Epidermal melanocyte (primary cell): ENCODE data around the gene FPR1.
A peak's percentile ranks its signal among the peaks of the same experiment; 100 is the strongest.
"Not testable (repeated sequence)": the region's sequence is repeated elsewhere in the genome, so short reads cannot be mapped to it uniquely, and the experiment has no call there.

Source experiments
- DNase-seq: peaks from one replicate; pipeline ENCODE4 v3.0.0; 2011; ENCODE audit warnings: low spot score; ENCODE audit not compliant: insufficient read length

Gene FPR1

DNA sequence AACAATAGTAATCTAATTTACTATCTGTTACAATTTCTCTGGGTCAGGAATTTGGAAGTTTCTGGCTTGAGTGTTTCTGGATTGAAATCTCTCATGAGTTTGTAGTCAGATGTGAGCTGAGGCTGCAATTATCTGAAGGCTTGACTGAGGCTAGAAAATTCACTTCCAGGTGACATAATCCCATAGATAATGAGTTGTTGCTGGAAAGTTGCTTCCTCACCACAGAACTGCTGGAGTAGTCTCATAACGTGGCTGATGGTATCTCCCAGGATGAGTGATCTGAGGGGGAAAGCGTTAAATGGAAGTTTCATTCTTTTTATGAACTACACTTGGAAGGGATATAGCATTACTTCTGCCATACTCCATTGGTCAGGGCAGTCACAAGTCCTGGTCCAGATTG, 28.0 kb upstream of the FPR1 start:
- DNase-seq, result no peak

DNA sequence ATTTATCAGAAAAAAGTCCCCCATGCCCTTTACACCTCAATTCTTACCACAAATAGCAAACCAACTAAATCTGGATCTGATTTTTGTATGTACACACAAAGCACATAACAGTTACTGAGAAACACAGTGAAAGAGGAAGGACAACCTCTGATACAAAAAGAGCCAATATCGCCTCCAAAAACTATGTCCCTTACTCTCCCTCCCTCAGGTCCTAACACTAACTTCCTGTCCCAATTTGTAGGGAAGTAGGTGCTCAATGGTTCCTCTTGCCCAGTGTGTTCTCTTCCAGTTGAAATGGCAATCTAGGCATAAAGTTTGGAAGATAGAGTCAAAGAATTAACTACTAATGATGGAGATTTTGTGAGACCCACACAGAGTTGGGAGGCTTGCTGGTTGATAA, 27.5 kb upstream of the FPR1 start:
- no peak for DNase-seq

DNA sequence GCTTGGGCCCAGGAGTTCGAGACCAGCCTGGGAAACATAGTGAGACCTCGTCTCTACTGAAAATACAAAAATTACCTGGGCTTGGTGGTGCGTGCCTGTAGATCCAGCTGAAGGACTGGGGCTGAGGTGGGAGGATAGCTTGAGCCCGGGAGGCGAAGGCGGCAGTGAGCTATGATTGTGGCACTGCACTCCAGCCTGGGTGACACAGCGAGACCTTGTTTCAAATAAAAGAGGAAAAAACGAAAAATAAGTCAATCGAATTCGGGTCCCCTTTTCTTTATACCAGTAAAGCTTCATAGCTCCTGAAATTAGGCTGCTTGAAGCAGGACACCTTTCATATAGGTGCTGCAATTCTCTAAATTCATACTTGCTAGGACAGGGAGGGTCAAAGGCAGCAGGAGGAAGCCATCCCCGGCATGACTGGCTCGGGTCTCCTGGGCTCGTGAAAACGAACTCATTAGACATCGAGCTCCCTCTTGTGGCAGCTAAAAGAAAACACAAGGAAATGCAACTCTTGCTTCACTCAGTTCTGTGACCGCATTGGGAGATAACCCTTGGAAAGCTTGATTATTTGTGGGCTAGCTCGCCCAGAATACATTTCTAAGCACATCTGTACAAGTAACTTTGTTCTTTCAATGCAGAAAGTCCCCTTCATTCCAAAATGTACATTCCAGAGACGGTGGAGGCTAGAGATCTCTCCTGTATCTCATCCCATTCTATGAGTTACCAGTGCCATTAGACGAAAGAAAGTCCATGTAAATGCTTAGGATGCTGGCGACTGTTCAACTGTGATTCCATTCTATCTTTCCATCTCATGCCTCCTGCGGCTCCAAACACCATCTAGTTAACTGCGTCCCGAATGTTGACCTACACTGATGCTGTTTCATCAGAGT, 26.1 kb upstream of the FPR1 start:
- DNase-seq, result peak; percentile 37

DNA sequence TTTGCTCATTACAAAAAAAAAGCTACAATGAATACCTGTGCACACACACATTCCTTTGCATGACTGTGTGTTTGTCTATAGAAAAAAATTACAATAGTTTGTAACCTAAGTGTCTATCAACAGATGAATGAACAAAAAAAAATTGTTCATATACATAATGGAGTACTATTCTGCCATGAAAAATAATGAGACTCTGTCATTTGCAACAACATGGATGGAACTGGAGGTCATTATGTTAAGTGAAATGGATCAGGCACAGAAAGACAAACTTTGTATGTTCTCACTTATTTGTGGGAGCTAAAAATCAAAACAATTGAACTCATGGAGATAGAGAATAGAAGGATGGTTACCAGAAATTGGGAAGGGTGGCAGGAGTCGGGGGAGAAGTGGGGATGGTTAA, 24.9 kb upstream of the FPR1 start:
- DNase-seq, result not testable (repeated sequence)

DNA sequence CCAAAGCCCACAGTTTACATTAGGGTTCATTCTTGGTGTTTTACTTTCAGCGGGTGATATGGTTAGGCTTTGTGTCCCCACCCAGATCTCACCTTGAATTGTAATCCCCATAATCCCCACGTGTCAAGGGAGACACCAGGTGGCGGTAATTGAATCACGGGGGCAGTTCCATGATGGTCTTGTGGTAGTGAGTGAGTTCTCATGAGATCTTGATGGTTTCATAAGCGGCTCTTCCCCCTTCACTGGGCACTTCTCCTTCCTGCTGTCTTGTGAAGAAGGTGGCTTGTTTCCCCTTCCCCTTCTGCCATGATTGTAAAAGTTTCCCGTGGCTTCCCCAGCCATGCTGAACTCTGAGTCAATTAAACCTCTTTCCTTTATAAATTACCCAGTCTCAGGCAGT, 21.3 kb upstream of the FPR1 start:
- DNase-seq, result no peak

DNA sequence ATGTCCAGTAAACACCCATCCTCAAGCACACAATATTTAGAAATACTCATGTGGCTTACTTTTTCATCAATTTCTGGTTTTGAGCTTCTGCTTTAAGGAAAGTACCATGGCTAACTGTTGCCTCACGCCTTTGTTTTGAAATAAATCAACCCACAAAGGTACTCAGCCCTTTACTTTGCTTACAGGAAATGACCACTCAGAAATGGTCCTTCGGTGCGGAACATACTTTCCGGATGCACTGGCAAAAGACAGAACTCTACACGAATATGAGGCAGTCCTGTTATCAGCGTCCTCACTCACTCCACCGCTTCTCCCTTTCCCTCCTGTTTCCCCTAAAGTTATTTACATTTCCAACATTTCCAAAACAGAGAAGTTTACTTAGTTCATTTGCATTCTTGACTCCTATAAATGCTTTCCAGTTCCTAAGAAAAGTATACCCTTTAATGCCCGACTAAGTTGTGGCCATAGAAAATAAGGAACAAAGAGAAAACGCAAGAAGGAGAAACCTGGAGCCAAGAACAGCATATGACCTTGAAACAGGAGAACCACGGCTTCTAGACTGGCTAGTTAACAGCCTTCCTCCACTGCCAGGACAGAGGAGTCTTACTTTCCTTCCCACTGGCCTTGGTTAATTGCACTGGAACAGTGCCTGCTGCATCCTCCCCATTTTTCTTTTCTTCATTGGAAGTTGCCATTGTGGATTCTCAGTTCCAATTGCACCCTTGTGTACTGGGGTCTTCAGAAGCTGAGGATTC, 19.9 kb upstream of the FPR1 start:
- DNase-seq, result no peak

DNA sequence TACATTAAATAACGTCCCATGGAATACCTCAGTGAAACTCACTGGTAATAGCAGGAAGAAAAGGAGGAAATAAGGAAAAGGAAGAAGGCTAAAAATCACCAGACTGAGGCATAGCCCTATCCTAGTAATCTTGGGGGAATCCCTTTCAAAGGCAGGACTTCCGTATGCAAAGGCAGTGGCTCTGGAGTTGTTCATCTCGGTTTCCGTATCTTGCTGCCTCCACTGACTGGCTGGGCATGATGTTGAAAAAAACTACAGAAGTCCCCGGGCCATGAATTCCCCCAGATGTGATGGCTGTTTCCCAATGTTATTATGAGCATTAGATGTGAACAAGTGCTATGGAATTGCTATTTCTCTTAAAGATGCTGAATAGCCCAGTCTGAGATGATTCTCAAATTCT, 14.8 kb upstream of the FPR1 start:
- no peak for DNase-seq

DNA sequence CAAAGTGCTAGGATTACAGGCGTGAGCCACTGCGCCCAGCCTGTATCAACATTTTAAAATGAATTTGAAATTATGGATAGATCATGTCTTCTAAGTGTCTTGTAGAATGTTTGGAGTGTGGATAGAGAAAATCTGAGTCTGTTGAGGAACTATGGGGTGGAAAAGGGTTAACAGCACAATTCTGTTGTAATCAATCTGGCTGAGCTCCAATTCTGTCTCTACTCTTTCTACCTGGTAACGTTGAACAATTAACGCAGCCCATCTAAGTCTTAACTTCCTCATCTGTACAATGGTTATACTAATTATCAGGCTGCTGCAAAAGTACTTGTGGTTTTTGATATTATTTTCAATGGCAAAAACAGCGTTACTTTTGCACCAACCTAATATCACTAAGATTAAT, 13.4 kb upstream of the FPR1 start:
- no peak for DNase-seq

DNA sequence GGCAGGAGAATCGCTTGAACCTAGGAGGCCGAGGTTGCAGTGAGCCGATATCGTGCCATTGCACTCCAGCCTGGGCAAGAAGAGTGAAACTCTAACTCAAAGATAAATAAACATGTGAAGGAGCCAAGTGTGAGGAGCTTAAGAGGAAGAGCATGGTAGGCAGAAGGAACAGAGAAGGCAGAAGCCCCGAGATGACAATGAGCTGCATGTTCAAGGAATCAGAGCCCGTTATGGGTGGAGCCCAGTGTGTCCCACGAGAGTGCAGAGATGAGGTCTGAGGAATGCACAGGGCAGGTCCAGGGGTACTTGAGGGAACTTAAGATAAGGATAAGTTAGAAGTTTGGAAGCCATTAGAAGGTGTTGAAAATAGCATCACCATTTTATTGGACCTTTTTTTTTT, 10.0 kb upstream of the FPR1 start:
- no peak for DNase-seq

DNA sequence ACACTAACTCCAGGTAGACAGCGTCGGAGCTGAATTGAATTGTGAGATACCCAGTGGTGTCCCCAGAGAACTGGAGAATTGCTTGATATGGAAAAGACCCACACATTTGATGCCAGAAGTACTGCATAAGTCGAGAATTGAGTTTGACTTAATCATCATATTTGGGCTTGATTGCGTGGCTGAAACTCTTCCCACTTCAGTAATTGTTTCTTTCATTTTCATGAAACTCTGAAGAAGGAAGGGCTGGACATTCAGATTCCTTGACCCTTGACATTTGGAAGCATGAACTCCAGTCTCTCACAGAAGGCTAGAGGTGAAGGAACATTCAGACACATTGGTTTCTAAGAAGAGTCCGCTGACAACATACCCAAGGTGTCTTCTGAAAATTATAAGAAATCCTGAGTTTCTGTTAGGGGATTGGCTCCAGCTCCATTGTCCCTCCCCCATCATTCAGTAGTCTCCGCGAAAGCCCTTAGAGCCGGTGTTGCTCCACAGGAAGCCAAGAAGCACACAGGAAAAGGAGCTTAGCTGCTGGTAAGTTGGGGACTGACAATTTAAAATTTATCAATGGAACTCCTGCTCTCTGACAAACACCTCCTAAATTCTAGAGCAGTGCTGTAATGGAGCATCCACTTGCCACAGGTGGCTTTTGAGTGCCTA, 9.1 kb upstream of the FPR1 start, which contains the start of gene FPR2:
Gene FPR2 (plus strand): TSS at position 484 of the 660 bp plus-strand sequence. CDS start 7,479 bp downstream, outside the sequence.
- DNase-seq, result no peak

DNA sequence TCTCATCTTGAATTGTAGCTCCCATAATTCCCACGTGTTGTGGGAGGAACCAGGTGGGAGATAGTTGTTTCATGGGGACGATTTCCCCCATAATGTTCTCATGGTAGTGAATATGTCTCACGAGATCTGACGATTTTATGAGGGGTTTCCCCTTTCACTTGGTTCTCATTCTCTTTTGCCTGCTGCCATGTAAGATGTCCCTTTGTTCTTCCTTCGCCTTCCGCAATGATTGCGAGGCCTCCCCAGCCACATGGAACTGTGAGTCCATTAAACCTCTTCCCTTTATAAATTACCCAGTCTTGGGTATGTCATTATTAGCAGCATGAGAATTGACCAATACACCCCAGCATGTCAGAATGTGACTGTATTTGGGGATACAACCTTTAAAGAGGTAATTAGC, 3.9 kb upstream of the FPR1 start:
- no peak for DNase-seq

DNA sequence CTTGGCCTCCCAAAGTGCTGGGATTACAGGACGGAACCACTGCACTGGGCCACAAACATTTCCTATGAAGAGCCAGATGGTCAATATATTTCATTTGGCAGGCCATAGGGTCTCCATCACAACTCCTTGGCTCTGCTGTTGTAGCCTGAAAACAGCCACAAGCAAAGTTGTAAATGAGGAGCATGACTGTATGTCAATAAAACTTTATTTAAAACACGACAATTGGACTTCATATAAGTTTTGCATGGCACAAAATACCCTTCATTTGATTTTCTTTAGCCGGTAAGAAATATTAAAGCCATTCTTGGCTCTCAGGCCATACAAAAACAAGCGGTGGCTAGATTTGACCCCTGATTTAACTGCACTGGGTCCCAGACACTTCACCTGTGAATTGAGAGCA, 3.1 kb upstream of the FPR1 start:
- no peak for DNase-seq

DNA sequence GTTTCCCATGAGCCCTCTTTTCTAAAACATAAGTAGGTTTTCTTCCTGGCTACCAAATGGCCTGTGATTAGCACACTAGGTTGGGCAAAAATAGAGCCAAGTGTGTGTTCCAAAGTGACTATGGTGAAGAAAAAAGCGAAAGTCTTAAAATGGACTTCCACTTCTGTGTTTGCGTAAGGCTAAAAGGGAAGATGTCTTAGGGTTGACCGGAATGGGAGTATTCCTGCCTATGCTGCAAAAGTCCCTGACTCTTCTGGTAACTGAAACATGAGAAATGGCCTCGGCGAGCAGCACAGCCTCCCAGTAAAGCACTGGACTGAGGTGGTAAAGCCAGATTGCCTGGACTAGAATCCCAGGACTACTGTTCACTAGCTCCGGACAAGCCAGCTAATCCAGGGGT, 2.4 kb upstream of the FPR1 start:
- DNase-seq, result no peak

DNA sequence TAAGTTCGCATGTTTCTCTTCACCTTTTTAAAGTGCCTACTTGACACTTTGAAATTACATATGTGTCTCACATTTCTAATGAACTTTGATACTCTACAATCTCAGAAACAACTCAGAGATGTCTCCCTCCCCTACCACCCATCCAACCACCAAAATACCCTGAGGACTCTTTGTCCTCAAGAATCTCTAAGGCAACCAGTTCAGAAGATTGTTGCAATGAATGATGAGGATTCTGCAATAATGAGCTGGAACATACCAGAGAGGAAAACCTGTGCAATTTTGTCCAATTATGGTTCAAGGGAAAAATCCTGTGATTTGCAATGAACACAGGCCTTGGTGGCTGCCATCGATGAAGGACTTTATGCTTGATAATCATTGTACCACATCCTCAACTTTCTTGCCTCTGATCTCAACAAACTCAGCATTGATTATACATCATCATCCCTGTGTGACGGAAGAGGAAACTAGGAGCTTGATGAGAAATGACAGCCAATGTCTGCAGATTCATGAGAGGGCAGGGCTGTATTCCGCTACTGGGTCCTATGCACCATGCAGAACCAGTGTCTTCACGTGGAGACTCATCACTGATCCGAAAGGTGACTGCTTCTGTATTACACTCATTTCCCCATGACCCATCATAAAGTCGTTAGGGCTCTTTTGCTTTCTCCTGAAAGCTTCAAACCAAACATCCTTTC, 1.1 kb downstream of the FPR1 start:
- DNase-seq, result no peak

DNA sequence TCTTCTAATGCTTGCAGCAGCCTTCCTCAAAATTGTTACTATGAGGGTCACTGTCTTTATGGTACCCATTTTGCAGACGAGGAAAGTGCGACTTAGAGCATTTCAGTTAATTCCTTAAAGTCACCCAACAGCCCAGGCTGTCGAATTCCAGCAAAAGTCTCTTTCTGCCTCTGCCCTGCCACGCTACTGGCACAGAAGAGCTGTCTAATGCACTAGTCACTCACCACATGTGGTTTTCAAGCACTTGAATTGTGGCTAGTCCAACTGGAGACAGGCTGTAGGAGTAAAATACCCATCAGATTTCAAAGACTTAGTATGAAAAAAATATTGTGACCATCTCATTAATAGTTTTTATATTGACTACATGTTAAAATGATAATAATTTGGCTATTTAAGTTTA, 1.7 kb downstream of the FPR1 start:
- no peak for DNase-seq

DNA sequence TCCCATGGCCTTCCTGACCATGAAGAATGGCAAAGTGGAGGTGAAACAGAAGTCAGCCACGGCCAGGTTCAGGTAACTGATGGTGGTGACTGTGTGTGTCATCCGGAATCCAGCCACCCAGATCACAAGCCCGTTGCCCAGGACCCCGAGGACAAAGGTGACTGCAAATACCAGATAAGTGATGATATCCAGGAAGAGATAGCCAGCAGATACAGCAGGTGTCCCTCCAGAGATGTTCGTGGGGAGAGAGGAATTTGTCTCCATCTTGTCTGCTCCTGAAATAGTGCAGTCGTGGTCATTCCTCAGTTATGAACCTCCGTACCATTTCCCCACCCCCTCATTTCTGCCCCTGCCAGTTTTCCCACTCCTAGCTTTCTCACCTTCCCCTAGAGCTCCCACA, 4.9 kb downstream of the FPR1 start:
- DNase-seq, result no peak

DNA sequence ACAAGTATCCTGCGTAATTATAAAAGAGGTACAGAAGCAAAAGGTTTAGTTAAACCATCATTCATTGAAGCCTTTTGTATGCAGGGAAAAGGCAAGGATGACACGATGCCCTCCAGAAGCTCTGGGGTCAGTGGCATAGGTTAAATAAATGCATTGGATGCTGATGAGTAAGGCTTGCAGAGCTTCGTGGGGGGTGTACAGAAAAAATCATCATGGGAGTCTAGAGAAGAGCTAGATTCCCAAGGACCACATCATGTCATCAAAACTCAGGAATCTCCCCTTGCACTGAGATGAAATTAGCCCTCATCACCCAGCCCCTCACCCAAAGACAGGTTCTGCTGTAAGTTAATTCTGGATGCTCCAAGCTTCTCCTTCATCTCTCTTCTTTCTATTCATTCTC, 8.3 kb downstream of the FPR1 start:
- no peak for DNase-seq

DNA sequence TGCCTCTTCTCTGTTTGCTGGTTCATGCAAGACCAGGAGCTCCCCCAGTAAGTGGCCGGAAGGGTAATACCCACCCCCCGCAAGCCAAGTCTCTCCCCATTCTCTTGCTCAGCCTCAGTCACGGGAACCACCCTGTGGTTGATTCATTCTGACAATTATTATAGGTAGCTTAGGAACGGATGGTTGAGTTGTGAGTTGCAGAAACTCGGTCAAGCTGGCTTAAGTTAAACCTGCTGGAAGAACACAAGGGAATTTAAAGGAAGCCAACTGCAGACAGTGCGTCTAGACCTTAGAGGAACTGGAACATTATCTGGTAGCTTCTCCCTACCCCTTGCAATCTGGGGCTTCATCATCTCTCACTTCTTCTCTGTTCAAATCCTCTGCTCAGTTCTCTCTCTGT, 8.9 kb downstream of the FPR1 start:
- DNase-seq, result no peak

DNA sequence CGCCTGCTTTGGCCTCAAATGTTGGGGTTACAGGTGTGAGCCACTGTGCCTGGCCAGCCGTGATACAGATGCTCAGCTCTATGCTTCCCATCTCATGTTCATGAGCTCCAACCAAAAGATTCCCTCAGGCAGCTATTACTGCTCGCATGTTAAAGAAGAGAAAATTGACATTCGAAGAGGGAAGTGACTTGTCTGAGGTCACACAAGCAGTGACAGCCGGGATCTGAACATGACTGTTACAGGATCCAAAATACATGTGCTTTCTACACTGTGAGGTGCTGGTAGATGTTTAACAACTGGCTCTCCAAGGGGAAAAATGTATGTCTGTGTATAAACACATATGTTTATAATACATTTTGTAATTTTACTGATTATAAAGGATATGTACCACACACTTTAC, 11.3 kb downstream of the FPR1 start:
- no peak for DNase-seq

DNA sequence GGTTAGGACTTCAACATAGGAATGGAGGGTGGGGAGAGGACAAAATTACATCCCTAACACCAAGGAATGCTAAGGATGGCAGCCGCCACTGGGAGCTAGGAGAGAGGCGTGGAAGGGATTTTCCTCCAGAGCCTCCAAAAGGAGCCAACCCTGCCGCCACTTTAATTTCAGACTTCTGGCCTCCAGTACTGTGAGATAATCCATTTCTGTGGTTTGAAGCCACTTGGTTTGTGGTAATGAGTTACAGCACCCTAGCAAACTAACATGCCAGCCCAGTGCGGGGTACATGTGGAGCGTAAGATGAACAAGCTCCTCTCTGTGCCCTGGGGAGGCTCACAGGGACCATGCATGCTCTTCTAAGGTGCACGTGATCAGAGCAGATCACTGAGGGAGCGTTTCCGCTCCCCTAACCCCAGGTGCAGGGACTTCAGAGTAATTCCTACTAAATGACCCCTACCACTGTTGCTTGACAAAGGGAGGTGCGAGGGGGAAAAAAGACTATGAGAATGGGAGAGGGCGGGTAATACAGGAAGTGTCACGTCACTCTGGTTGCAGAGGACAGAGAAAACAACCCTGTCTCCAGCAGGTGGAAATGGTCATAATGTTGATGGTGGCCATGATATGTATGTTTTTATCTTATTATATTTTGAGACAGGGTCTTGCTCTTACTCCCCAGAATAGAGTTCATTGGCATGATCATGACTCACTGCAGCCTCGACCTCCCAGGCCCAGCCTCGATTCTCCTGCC, 12.0 kb downstream of the FPR1 start:
- no peak for DNase-seq

DNA sequence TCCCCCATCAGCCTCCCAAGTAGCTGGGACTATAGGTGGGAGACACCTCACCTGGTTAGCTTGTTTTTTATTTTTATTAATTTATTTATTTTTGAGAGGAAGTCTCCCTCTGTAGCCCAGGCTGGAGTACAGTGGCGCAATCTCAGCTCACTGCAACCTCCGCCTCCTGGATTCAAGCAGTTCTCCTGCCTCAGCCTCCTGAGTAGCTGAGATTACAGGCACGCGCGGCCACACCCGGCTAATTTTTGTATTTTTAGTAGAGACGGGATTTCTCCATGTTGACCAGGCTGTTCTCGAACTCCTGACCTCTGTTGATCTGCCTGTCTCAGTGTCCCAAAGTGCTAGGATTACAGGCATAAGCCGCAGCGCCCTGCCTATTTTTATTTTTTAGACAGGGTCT, 13.2 kb downstream of the FPR1 start:
- not testable (repeated sequence) for DNase-seq
